AG04449 (cell line): ENCODE data around the gene IL36G.

Experiments used
- CTCF ChIA-PET: fragments of 350-600 bp; formaldehyde crosslinking; extraction: SDS; loops from one replicate; lab custom pipeline; 2021; ENCODE audit warnings: antibody characterized with exemption; lab: Yijun Ruan, JAX
- POLR2A ChIA-PET: fragments of 400-600, 350-600 bp; formaldehyde crosslinking; extraction: SDS; loops from one replicate; lab custom pipeline; 2020; ENCODE audit warnings: antibody characterized with exemption, inconsistent platforms; lab: Yijun Ruan, JAX
- DNase-seq: peaks from one replicate; pipeline ENCODE4 v3.0.0-alpha.2; 2010; ENCODE audit warnings: low read depth, low spot score
- H3K4me3 ChIP-seq: 2 replicates; pipeline ENCODE4 v1.5.1; 2011; ENCODE audit warnings: low read depth, mild to moderate bottlenecking, control low read depth, low read length
- TF ChIP-seq, protein P1 (sequence below): IDR thresholded peaks from one replicate; pipeline ENCODE4 v1.5.1; 2011; ENCODE audit warnings: mild to moderate bottlenecking, moderate library complexity, low read length, control low read depth, inconsistent platforms; ENCODE audit not compliant: insufficient read depth; ENCODE audit errors: missing control alignments

The IL36G gene

DNA sequence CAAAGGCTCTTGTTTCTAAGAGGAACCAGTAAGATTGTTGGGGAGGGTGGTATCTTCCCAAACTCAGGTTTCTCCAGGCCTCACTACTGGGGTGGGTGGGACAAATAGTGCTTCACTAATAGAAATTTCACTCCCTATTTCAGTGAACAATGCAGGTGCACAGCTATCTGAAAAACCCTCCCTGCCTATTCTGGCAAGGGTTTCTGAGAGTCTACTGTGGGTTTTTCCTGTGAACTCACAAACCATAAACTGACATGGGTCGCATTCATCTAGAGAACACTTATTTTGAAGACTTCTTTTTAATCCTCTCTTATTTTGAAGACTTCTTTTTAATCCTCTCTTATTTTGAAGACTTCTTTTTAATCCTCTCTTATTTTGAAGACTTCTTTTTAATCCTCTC is 31.8 kb downstream of the IL36G start:
- H3K4me3 ChIP-seq, result no peak overlapping the region
- DNase-seq, result no peak
- CTCF ChIA-PET, result interaction anchor here (1.6 kb wide), 1 partner anchor 260 kb away, joined by 3 read pairs; no protein-coding TSS in a partner anchor
- TF ChIP-seq, protein P1, sequence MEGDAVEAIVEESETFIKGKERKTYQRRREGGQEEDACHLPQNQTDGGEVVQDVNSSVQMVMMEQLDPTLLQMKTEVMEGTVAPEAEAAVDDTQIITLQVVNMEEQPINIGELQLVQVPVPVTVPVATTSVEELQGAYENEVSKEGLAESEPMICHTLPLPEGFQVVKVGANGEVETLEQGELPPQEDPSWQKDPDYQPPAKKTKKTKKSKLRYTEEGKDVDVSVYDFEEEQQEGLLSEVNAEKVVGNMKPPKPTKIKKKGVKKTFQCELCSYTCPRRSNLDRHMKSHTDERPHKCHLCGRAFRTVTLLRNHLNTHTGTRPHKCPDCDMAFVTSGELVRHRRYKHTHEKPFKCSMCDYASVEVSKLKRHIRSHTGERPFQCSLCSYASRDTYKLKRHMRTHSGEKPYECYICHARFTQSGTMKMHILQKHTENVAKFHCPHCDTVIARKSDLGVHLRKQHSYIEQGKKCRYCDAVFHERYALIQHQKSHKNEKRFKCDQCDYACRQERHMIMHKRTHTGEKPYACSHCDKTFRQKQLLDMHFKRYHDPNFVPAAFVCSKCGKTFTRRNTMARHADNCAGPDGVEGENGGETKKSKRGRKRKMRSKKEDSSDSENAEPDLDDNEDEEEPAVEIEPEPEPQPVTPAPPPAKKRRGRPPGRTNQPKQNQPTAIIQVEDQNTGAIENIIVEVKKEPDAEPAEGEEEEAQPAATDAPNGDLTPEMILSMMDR, result no peak
- POLR2A ChIA-PET, result no interaction called here

DNA sequence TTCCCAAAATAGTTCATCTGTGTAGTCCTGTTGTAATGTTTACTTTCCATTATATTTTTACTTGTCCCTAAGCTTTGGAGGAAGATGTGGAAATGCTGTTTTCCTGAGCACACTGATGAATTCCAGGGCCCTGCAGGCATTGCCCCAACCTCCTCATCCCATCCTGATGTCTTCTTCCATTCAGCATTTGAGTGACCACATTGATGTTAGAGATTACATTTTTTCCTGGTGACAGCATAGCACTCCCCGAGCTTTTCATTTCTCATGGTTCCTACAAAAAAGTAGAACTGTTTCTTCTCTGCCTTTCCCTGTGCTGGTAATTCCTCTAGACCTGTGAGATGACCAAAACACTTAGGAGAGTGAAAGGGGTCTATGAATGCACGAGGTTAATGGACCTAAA is 32.3 kb downstream of the IL36G start:
- TF ChIP-seq, protein P1, result no peak
- ChIA-PET POLR2A (no interaction called here), CTCF (interaction anchor here (1.6 kb wide), 1 partner anchor 261 kb away, joined by 3 read pairs; no protein-coding TSS in a partner anchor)
- no peak for DNase-seq
- no peak overlapping the region for H3K4me3 ChIP-seq

- no peak overlapping the region for H3K4me3 ChIP-seq
- POLR2A ChIA-PET, result no interaction called here
- TF ChIP-seq, protein P1, result no peak
- no peak for DNase-seq
- CTCF ChIA-PET, result no interaction called here
Measured at GRCh38 chr2:113011108-113011507, 33.3 kb downstream of the IL36G start.

DNA sequence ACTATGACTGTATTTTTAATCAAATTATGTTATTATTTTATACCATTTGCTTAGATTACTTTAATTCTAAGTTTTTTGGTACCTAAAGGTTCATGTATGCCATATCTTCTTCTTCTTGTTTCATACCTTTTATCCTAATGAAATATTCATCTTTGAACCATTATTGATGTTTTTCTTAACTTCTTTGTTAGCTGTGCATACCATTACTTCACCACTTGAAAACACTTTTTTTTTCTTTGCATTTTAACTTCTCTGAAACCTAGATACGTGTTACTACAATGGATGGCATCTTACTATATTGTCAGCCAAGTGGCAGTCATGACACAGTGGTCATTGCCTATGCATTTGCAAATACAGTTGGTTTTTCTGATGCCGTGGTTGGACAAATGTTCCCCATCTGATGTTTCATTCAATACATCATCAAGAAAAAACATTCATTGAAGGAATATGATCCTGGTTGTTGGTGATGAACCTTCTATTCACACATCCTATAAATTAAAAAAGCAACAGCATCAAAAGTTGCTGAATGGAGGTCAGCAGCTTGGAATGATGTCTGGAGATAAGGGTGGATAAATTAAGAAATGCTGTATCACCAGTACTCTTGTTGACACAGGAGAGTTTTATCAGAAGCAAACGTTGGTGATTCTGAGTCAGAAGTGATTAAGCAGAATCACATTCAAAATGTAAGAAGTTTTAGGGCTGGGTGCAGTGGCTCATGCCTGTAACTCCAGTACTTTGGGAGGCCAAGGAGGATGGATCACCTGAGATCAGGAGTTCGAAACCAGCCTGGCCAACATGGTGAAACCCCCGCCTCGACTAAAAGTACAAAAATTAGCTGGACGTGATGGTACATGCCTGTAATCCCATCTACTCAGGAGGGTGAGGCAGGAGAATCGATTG is 34.9 kb downstream of the IL36G start:
- no peak for DNase-seq
- POLR2A ChIA-PET, result no interaction called here
- CTCF ChIA-PET, result no interaction called here
- no peak overlapping the region for H3K4me3 ChIP-seq
- TF ChIP-seq, protein P1, result no peak

DNA sequence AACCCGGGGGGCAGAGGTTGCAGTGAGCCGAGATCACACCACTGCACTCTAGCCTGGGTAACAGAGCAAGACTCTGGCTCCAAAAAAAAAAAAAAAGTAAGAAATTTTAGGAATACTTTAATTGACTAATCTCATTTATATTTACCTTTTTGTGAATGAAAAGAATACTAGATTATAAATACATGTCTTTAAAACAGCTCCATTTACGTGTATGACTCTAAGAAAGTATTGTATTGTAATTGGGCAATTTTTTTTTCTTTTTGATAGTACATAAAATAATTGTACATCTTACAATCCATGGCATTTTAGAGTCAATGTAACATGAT is 35.5 kb downstream of the IL36G start:
- TF ChIP-seq, protein P1, result no peak
- POLR2A ChIA-PET, result no interaction called here
- no peak for DNase-seq
- H3K4me3 ChIP-seq, result no peak overlapping the region
- CTCF ChIA-PET, result interaction anchor here (0.6 kb wide), 1 partner anchor 56 kb away, joined by 3 read pairs; no protein-coding TSS in a partner anchor

GRCh38 chr2:113014067-113014466 is 36.3 kb downstream of the IL36G start:
- TF ChIP-seq, protein P1, result no peak
- no peak for DNase-seq
- CTCF ChIA-PET, result no interaction called here
- POLR2A ChIA-PET, result no interaction called here
- no peak overlapping the region for H3K4me3 ChIP-seq
